AG20443 (cell line): Measurements from ENCODE around the gene STK32A.

Experiments used
- DNase-seq: peaks from one replicate; pipeline ENCODE4 v3.0.0; 2012; ENCODE audit warnings: low spot score, mixed read lengths

STK32A gene

GRCh38 chr5:147391781-147392180 lies 157.0 kb downstream of the STK32A start:
- DNase-seq, result peak; percentile 81

- DNase-seq, result no peak
Measured at GRCh38 chr5:147393874-147394672, 159.2 kb downstream of the STK32A start.

- DNase-seq, result no peak
Measured at GRCh38 chr5:147396070-147396823, 161.4 kb downstream of the STK32A start.

GRCh38 chr5:147397616-147398015 lies 162.8 kb downstream of the STK32A start:
- no peak for DNase-seq

GRCh38 chr5:147398860-147399259 lies 164.0 kb downstream of the STK32A start:
- peak; percentile 62 for DNase-seq

GRCh38 chr5:147400126-147400809 lies 165.4 kb downstream of the STK32A start:
- DNase-seq, result no peak

- DNase-seq, result no peak
Measured at GRCh38 chr5:147400881-147401280, 166.1 kb downstream of the STK32A start.

GRCh38 chr5:147403651-147404640 lies 169.1 kb downstream of the STK32A start:
- DNase-seq, result peak; percentile 91

GRCh38 chr5:147404706-147405105 lies 169.9 kb downstream of the STK32A start:
- no peak for DNase-seq

GRCh38 chr5:147406636-147407035 lies 171.8 kb downstream of the STK32A start:
- peak; percentile 40 for DNase-seq

- peak; percentile 46 for DNase-seq
Measured at GRCh38 chr5:147407094-147407681, 172.4 kb downstream of the STK32A start.

GRCh38 chr5:147408980-147409379 lies 174.2 kb downstream of the STK32A start:
- no peak for DNase-seq

- no peak for DNase-seq
Measured at GRCh38 chr5:147410496-147411358, 175.9 kb downstream of the STK32A start.

GRCh38 chr5:147411359-147412319 lies 176.8 kb downstream of the STK32A start:
- DNase-seq, result no peak

GRCh38 chr5:147412561-147412960 lies 177.7 kb downstream of the STK32A start:
- DNase-seq, result no peak

- no peak for DNase-seq
Measured at GRCh38 chr5:147413266-147413665, 178.4 kb downstream of the STK32A start.

GRCh38 chr5:147415651-147416050 lies 180.8 kb downstream of the STK32A start:
- DNase-seq, result no peak

- DNase-seq, result no peak
Measured at GRCh38 chr5:147417135-147417813, 182.4 kb downstream of the STK32A start.
